ENCODE data around the gene SKI. TPM values are rescaled to one million over a fixed set of nuclear protein-coding genes. Genes with fewer than 3 reads are reported as not detected.

Gene SKI
- total and polyA plus RNA-seq, 2 donors (not counting 1 experiment from before 2014, with no cell fraction given): 14.9 to 74.9 TPM

DNA sequence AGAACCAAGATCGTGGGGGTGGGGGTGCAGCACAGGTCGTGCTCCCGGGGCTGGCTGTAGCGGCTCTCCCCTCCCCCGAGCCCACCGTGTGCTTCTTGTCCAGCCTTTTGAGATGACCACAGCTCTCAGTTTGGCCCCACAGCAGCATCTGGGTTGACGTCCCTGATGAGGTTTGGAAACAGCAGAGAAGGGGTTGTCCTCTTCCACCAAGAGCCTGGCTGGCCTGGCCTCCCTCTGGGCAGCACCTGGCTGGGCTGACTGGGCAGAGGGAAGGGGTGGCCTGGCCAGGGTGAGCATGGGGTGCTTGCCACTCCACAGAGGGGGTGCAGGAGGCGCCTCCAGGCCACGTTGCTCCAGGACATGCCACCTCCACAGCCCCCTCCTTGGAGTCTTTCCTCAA lies 61.5 kb downstream of the SKI start:
- CTCF ChIA-PET: interaction anchor here (3.3 kb wide), 1 partner anchor 11 kb away, joined by 11 read pairs; no protein-coding TSS in a partner anchor
- peaks cover 68% of the 10 kb centered on the region for H3K4me1 Mint-ChIP-seq

DNA sequence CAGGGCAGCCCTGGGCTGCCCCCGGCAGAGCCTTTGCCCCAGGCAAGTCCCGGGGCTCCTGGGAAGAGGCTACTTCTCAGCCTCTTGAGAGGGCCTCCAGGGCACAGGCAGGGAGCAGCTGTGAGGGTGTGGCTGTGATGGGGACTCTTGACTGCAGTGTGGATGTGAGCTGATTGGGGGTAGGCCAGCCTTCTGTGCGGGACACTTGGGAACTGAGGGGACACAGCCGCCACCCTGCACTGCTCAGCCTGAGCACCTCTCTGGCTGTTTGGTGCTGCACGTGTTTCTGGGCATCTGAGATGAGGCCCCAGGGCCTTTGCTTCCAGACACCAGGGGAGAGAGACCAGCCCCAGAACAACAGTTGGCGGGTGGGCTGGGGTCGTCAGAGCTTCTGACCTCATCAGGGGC lies 62.1 kb downstream of the SKI start:
- CTCF ChIA-PET: interaction anchor here (1.0 to 3.3 kb wide), 4 partner anchors 11 to 101 kb away, joined by 3 to 11 read pairs (median 4); no protein-coding TSS in a partner anchor
- POLR2A ChIA-PET: interaction anchor here (0.7 to 2.3 kb wide), 4 partner anchors 10 to 95 kb away, joined by 3 to 20 read pairs (median 6); partner anchors contain the start of gene FAAP20
- H4K20me1 ChIP-seq (ENCODE audit: control insufficient read depth, insufficient read depth, low read length, poor library complexity, severe bottlenecking): peaks cover 98% of the 10 kb centered on the region

More for the DNA sequence above, 61.5 kb downstream of the SKI start:
- Histone ChIP-seq H2AFZ (ENCODE audit: insufficient read depth, low read depth, low read length, poor library complexity, severe bottlenecking) (no peak overlapping the region), H3K27me3 (replicated peaks in 1 of 4; ENCODE audit: control extremely low read depth in 1 of 4, control insufficient read depth in 3 of 4, insufficient read depth in 4 of 4, low read length in 3 of 4) (no peaks in the 10 kb centered on the region), H3K36me3 (replicated peaks in 1 of 2; ENCODE audit: control extremely low read depth in 1 of 2, control insufficient read depth in 1 of 2, extremely low read depth in 1 of 2, insufficient read depth in 2 of 2, low read length in 1 of 2) (no peaks in the 10 kb centered on the region), H3K4me1 (ENCODE audit: control insufficient read depth in 2 of 2, insufficient read depth in 2 of 2, low read length in 2 of 2) (peaks cover 53 to 68% of the 10 kb centered on the region in 2 donors), H3K27ac (ENCODE audit: low read length in 2 of 2) (no peak overlapping the region), H3K4me3 (ENCODE audit: control extremely low read depth in 1 of 5, extremely low read depth in 1 of 5, insufficient read depth in 1 of 5, low read depth in 2 of 5, low read length in 4 of 5) (peak overlapping the region in 1 of 5 experiments; percentile 54), H4K20me1 (ENCODE audit: control insufficient read depth, insufficient read depth, low read length, poor library complexity, severe bottlenecking) (peaks cover 97% of the 10 kb centered on the region), H3K79me2 (ENCODE audit: control insufficient read depth, insufficient read depth, low read length) (peaks cover 98% of the 10 kb centered on the region), H3K9ac (ENCODE audit: low read length) (peak overlapping the region; percentile 56), H3K9me3 (ENCODE audit: control extremely low read depth in 1 of 3, control insufficient read depth in 2 of 3, insufficient read depth in 1 of 3, low read length in 2 of 3) (no peaks in the 10 kb centered on the region), H3K4me2 (replicated peaks; ENCODE audit: low read depth, low read length, poor library complexity, severe bottlenecking) (peak overlapping the region; percentile 79)
- DNase-seq (no peak), ATAC-seq (ENCODE audit: low read depth) (no peak)
- 85% methylated on average over 9 of the region's 9 CpGs for WGBS (ENCODE audit: insufficient coverage)
- TF ChIP-seq EZH2 (IDR thresholded peaks at IDR 0.05; ENCODE audit: borderline replicate concordance, insufficient read depth, low read depth, low read length, poor library complexity, severe bottlenecking): no peak
- TF ChIP-seq, protein P1, sequence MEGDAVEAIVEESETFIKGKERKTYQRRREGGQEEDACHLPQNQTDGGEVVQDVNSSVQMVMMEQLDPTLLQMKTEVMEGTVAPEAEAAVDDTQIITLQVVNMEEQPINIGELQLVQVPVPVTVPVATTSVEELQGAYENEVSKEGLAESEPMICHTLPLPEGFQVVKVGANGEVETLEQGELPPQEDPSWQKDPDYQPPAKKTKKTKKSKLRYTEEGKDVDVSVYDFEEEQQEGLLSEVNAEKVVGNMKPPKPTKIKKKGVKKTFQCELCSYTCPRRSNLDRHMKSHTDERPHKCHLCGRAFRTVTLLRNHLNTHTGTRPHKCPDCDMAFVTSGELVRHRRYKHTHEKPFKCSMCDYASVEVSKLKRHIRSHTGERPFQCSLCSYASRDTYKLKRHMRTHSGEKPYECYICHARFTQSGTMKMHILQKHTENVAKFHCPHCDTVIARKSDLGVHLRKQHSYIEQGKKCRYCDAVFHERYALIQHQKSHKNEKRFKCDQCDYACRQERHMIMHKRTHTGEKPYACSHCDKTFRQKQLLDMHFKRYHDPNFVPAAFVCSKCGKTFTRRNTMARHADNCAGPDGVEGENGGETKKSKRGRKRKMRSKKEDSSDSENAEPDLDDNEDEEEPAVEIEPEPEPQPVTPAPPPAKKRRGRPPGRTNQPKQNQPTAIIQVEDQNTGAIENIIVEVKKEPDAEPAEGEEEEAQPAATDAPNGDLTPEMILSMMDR (IDR thresholded peaks at IDR 0.05): no peak
- no peaks in the 10 kb centered on the region for H3K27me3 Mint-ChIP-seq
- POLR2A ChIA-PET: interaction anchor here (0.8 to 2.3 kb wide), 3 partner anchors 11 to 26 kb away, joined by 4 to 20 read pairs (median 9); no protein-coding TSS in a partner anchor
- intact Hi-C loops (cut with micrococcal nuclease): loop anchor here (1.0 to 2.0 kb wide), 5 partner anchors 12 to 55 kb away; no protein-coding TSS in a partner anchor
- peak overlapping the region; percentile 84 for H3K27ac Mint-ChIP-seq
- H3K9me3 Mint-ChIP-seq (ENCODE audit: insufficient read depth): no peaks in the 10 kb centered on the region
- peak overlapping the region; percentile 83 for H3K4me3 Mint-ChIP-seq

More for the DNA sequence above, 62.1 kb downstream of the SKI start:
- no peaks in the 10 kb centered on the region for H3K9me3 Mint-ChIP-seq (ENCODE audit: insufficient read depth)
- no peaks in the 10 kb centered on the region for H3K27me3 Mint-ChIP-seq
- no peaks in the 10 kb centered on the region for H3K36me3 ChIP-seq (replicated peaks in 1 of 2; ENCODE audit: control extremely low read depth in 1 of 2, control insufficient read depth in 1 of 2, extremely low read depth in 1 of 2, insufficient read depth in 2 of 2, low read length in 1 of 2)
- H3K4me2 ChIP-seq (replicated peaks; ENCODE audit: low read depth, low read length, poor library complexity, severe bottlenecking): peak overlapping the region; percentile 79
- no peak for DNase-seq
- H3K27ac Mint-ChIP-seq: peak overlapping the region; percentile 84
- no peaks in the 10 kb centered on the region for H3K9me3 ChIP-seq (ENCODE audit: control extremely low read depth in 1 of 3, control insufficient read depth in 2 of 3, insufficient read depth in 1 of 3, low read length in 2 of 3)
- intact Hi-C loops (cut with micrococcal nuclease): loop anchor here (1.0 to 2.0 kb wide), 5 partner anchors 11 to 55 kb away; no protein-coding TSS in a partner anchor
- peak overlapping the region; percentile 56 for H3K9ac ChIP-seq (ENCODE audit: low read length)
- H3K4me3 Mint-ChIP-seq: peak overlapping the region; percentile 83
- peak overlapping the region; percentile 36 to 54 (median 40) for H3K4me3 ChIP-seq (ENCODE audit: control extremely low read depth in 1 of 5, extremely low read depth in 1 of 5, insufficient read depth in 1 of 5, low read depth in 2 of 5, low read length in 4 of 5)
- no peaks in the 10 kb centered on the region for H3K27me3 ChIP-seq (replicated peaks in 1 of 4; ENCODE audit: control extremely low read depth in 1 of 4, control insufficient read depth in 3 of 4, insufficient read depth in 4 of 4, low read length in 3 of 4)
- 22% methylated on average over 7 of the region's 7 CpGs for WGBS (ENCODE audit: insufficient coverage)
- H3K4me1 ChIP-seq (ENCODE audit: control insufficient read depth in 2 of 2, insufficient read depth in 2 of 2, low read length in 2 of 2): peaks cover 57 to 73% of the 10 kb centered on the region in 2 donors
- peaks cover 98% of the 10 kb centered on the region for H3K79me2 ChIP-seq (ENCODE audit: control insufficient read depth, insufficient read depth, low read length)
- H3K27ac ChIP-seq (ENCODE audit: low read length in 2 of 2): peak overlapping the region; percentile 29 to 73
- H3K4me1 Mint-ChIP-seq: peaks cover 72% of the 10 kb centered on the region
- peak; percentile 35 for ATAC-seq (ENCODE audit: low read depth)
- no peak overlapping the region for H2AFZ ChIP-seq (ENCODE audit: insufficient read depth, low read depth, low read length, poor library complexity, severe bottlenecking)
- TF ChIP-seq, protein P1 (IDR thresholded peaks at IDR 0.05): no peak
- no peak for TF ChIP-seq EZH2 (IDR thresholded peaks at IDR 0.05; ENCODE audit: borderline replicate concordance, insufficient read depth, low read depth, low read length, poor library complexity, severe bottlenecking)

All from B cell (primary cell).